Upper lobe of right lung (tissue), 1 donor: ENCODE results near the gene RASGEF1C. TPM values are rescaled to one million over a fixed set of nuclear protein-coding genes. Genes with fewer than 3 reads are reported as not detected.

Source experiments
- ATAC-seq: fragments of 200-7000 bp; cut with Tn5 transposase; one replicate; pipeline ENCODE4 v1.9.1; 2020; ENCODE audit warnings: mild to moderate bottlenecking, moderate library complexity
- DNase-seq: peaks from one replicate; pipeline ENCODE4 v3.0.0-alpha.2; 2020
- H3K27ac ChIP-seq: fragments of 200-600 bp; one replicate; pipeline ENCODE4 v1.8.0; 2022
- H3K27me3 ChIP-seq: fragments of 200-600 bp; one replicate; pipeline ENCODE4 v1.8.0; 2022; ENCODE audit warnings: mild to moderate bottlenecking
- H3K36me3 ChIP-seq: fragments of 200-600 bp; one replicate; pipeline ENCODE4 v1.8.0; 2022
- H3K4me1 ChIP-seq: fragments of 200-600 bp; one replicate; pipeline ENCODE4 v1.8.0; 2022
- H3K4me3 ChIP-seq: fragments of 200-600 bp; one replicate; pipeline ENCODE4 v1.8.0; 2022; ENCODE audit warnings: mild to moderate bottlenecking
- H3K9me3 ChIP-seq: fragments of 200-600 bp; one replicate; pipeline ENCODE4 v1.8.0; 2022
- CTCF ChIP-seq: fragments of 200-600 bp; IDR thresholded peaks from one replicate; pipeline ENCODE4 v1.8.0; 2022; ENCODE audit warnings: antibody characterized with exemption
- intact Hi-C: fragments of 100-400 bp; cut with DNase I; formaldehyde crosslinking; loops from one replicate; pipeline ENCODE4 v1.11.0; 2022
- total RNA-seq: library from RNA; stranded (reverse); fragmentation: NEBNext Ultra II Directional; extraction: Animal tissue kit (Norgen Biotek cat#: 25700); gene quantifications from one replicate; pipeline ENCODE4 v1.2.1, GENCODE V29; 2021
- donor health status: DM: no; HTN: yes; CAD: no; lungs with severe emphysema.

RASGEF1C gene
- total RNA-seq, 1 donor from 2014 or later: not detected

DNA sequence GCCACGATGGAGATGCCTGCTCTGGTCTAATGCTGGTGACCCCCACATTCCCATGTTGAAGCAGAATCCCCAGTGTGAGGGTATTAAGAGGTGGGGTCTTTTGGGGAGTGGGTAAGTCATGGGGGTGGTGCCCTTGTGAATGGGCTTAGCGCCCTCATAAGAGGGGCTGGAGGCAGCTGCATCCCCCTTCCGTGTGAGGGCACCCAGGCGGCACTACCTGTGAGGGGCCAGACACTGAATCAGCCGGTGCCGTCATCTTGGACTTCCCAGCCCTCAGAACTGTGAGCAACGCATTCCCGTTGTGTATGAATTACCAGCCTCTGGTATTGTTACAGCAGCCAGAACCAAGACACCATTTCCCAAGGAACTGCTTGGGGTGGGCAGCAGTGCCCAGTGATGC lies 110.5 kb downstream of the RASGEF1C start:
- Histone ChIP-seq H3K27me3 (no peaks in the 10 kb centered on the region), H3K27ac (no peak overlapping the region), H3K36me3 (no peaks in the 10 kb centered on the region), H3K4me3 (no peak overlapping the region), H3K9me3 (no peaks in the 10 kb centered on the region), H3K4me1 (no peaks in the 10 kb centered on the region)
- TF ChIP-seq CTCF: no peak
- ATAC-seq (no peak), DNase-seq (no peak)
- intact Hi-C loops: no loop called here

- Histone ChIP-seq H3K4me3 (no peak overlapping the region), H3K27me3 (no peaks in the 10 kb centered on the region), H3K4me1 (no peaks in the 10 kb centered on the region), H3K27ac (no peak overlapping the region), H3K36me3 (no peaks in the 10 kb centered on the region), H3K9me3 (no peaks in the 10 kb centered on the region)
- intact Hi-C loops: no loop called here
- ATAC-seq (no peak), DNase-seq (no peak)
- TF ChIP-seq CTCF: no peak
Measured at GRCh38 chr5:180097926-180098325, 111.1 kb downstream of the RASGEF1C start.

- no peak for DNase-seq
- Histone ChIP-seq H3K9me3 (no peaks in the 10 kb centered on the region), H3K27ac (no peak overlapping the region), H3K36me3 (no peaks in the 10 kb centered on the region), H3K27me3 (no peaks in the 10 kb centered on the region), H3K4me1 (no peaks in the 10 kb centered on the region), H3K4me3 (no peak overlapping the region)
- no peak for ATAC-seq
- TF ChIP-seq CTCF: no peak
- intact Hi-C loops: no loop called here
Measured at GRCh38 chr5:180097163-180097894, 111.7 kb downstream of the RASGEF1C start.

DNA sequence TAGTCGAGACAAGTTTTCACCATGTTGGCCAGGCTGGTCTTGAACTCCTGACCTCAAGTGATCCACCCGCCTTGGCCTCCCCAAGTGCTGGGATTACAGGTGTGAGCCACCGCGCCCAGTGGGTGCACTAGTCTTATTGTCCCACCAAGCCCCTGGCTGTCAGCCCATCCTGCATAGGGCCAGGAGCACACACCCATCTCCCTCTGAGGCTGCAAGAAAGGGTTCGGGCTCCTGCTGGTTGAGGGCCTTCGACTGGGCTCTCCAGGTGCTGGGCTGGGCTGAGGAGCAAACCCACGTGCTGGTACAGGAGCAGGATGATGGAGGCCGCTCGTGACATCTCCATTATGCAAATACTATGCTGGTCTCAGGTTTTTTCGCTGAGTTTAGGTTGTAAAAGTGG lies 112.4 kb downstream of the RASGEF1C start:
- H3K4me3 ChIP-seq: no peak overlapping the region
- no peaks in the 10 kb centered on the region for H3K27me3 ChIP-seq
- DNase-seq: no peak
- intact Hi-C loops: no loop called here
- no peaks in the 10 kb centered on the region for H3K9me3 ChIP-seq
- H3K27ac ChIP-seq: no peak overlapping the region
- H3K4me1 ChIP-seq: no peaks in the 10 kb centered on the region
- TF ChIP-seq CTCF: no peak
- H3K36me3 ChIP-seq: no peaks in the 10 kb centered on the region
- ATAC-seq: no peak

DNA sequence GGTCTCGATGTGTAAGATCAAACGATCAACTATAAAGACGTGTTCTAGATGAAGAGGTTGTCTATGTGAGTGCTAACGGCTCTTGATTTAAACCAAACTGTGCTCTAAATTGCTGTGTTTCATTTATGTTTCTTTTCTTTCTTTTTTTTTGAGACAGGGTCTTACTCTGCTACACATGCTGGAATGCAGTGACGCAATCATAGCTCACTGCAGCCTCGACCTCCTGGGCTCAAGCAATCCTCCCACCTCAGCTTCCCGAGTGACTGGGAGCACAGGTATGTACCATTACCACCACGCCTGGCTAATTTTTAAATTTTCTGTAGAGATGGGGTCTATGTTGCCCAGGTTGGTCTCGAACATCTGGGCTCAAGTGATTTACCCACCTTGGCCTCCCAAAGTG lies 113.5 kb downstream of the RASGEF1C start:
- ATAC-seq: no peak
- TF ChIP-seq CTCF: no peak
- no peak for DNase-seq

More for the DNA sequence above, 113.5 kb downstream of the RASGEF1C start:
- no peak overlapping the region for H3K27ac ChIP-seq
- H3K27me3 ChIP-seq: no peaks in the 10 kb centered on the region
- no peaks in the 10 kb centered on the region for H3K36me3 ChIP-seq
- no peaks in the 10 kb centered on the region for H3K9me3 ChIP-seq
- intact Hi-C loops: no loop called here
- peaks cover 8% of the 10 kb centered on the region for H3K4me1 ChIP-seq
- no peak overlapping the region for H3K4me3 ChIP-seq
